Loucy (cell line): ENCODE results near the gene NAV2.

Experiments used
- EZH2phosphoT487 ChIP-seq: fragments of 200-600 bp; IDR thresholded peaks from 2 replicates; pipeline ENCODE4 v1.6.1; 2018; ENCODE audit warnings: antibody characterized with exemption, mild to moderate bottlenecking, moderate library complexity, borderline replicate concordance
- TF ChIP-seq, protein P1 (sequence below): fragments of 200-600 bp; sonication (generic); conservative IDR thresholded peaks from 2 replicates; pipeline ENCODE4 v1.5.1; 2014; ENCODE audit warnings: mild to moderate bottlenecking, antibody characterized with exemption, low read length

DNA sequence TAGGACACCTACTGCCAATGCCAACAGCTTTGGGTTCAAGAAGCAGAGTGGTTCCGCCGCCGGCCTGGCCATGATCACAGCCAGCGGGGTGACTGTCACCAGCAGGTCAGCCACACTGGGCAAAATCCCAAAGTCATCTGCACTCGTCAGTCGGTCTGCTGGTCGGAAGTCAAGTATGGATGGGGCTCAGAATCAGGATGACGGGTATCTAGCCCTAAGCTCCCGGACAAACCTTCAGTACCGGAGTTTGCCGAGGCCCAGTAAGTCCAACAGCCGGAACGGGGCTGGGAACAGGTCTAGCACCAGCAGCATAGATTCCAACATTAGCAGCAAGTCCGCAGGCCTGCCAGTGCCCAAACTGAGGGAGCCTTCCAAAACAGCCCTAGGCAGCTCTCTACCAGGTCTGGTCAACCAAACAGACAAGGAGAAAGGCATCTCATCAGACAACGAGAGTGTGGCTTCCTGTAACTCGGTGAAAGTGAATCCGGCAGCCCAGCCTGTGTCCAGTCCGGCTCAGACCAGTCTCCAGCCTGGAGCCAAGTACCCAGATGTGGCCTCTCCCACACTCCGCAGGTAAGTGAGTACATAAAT lies 332.6 kb downstream of the NAV2 start:
- TF ChIP-seq, protein P1, sequence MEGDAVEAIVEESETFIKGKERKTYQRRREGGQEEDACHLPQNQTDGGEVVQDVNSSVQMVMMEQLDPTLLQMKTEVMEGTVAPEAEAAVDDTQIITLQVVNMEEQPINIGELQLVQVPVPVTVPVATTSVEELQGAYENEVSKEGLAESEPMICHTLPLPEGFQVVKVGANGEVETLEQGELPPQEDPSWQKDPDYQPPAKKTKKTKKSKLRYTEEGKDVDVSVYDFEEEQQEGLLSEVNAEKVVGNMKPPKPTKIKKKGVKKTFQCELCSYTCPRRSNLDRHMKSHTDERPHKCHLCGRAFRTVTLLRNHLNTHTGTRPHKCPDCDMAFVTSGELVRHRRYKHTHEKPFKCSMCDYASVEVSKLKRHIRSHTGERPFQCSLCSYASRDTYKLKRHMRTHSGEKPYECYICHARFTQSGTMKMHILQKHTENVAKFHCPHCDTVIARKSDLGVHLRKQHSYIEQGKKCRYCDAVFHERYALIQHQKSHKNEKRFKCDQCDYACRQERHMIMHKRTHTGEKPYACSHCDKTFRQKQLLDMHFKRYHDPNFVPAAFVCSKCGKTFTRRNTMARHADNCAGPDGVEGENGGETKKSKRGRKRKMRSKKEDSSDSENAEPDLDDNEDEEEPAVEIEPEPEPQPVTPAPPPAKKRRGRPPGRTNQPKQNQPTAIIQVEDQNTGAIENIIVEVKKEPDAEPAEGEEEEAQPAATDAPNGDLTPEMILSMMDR, result no peak
- no peak for TF ChIP-seq EZH2phosphoT487
